WTC11 (cell line): Measurements from ENCODE around the gene WDR36. TPM values are rescaled to one million over a fixed set of nuclear protein-coding genes. Genes with fewer than 3 reads are reported as not detected.
A peak's percentile ranks its signal among the peaks of the same experiment; 100 is the strongest.

Source experiments
- ATAC-seq: fragments of 200-7000 bp; cut with Tn5 transposase; 2 replicates; pipeline ENCODE4 v1.10.0; 2021; ENCODE audit warnings: mild to moderate bottlenecking, moderate library complexity
- CTCF ChIA-PET: fragments of 300-600 bp; sonication (Branson Sonifier 250); formaldehyde crosslinking; loops from one replicate; lab custom pipeline; 2021; ENCODE audit warnings: antibody characterized with exemption; lab: Charles Lee
- POLR2A ChIA-PET: fragments of 350-600 bp; sonication (Branson Sonifier 250); formaldehyde crosslinking; loops from one replicate; lab custom pipeline; 2021; ENCODE audit warnings: antibody characterized with exemption; lab: Charles Lee
- DNase-seq: peaks from one replicate; pipeline ENCODE4 v3.0.0; 2021; ENCODE audit warnings: low spot score
- H3K27ac Mint-ChIP-seq: 2 replicates; pipeline ENCODE4 v1.8.0; 2021; ENCODE audit warnings: mixed read lengths
- H3K27me3 Mint-ChIP-seq: 2 replicates; pipeline ENCODE4 v1.8.0; 2021; ENCODE audit warnings: low read depth, mild to moderate bottlenecking, moderate library complexity, mixed read lengths
- H3K36me3 Mint-ChIP-seq: 2 replicates; pipeline ENCODE4 v1.8.0; 2021; ENCODE audit warnings: mixed read lengths
- H3K4me1 Mint-ChIP-seq: 2 replicates; pipeline ENCODE4 v1.8.0; 2022; ENCODE audit warnings: mixed read lengths
- H3K4me3 Mint-ChIP-seq: 2 replicates; pipeline ENCODE4 v1.8.0; 2021; ENCODE audit warnings: mild to moderate bottlenecking, moderate library complexity, mixed read lengths
- H3K9me3 Mint-ChIP-seq: 2 replicates; pipeline ENCODE4 v1.8.0; 2021; ENCODE audit warnings: mixed read lengths
- CREB1 ChIP-seq: sonication (generic); formaldehyde crosslinking; IDR thresholded peaks from 2 replicates; pipeline ENCODE4 v1.8.0; 2023; ENCODE audit warnings: mild to moderate bottlenecking, missing genetic modification reagents
- ELF4 ChIP-seq: sonication (generic); formaldehyde crosslinking; IDR thresholded peaks from 2 replicates; pipeline ENCODE4 v1.8.1; 2022; ENCODE audit warnings: low read depth, mild to moderate bottlenecking, moderate library complexity, missing genetic modification reagents
- EMX1 ChIP-seq: fragments of 250-450 bp; sonication (Bioruptor Pico); IDR thresholded peaks from 2 replicates; pipeline ENCODE4 v1.8.0; 2021; ENCODE audit warnings: mild to moderate bottlenecking
- ETV6 ChIP-seq: sonication (generic); formaldehyde crosslinking; IDR thresholded peaks from 2 replicates; pipeline ENCODE4 v1.8.1; 2022; ENCODE audit warnings: mild to moderate bottlenecking, missing genetic modification reagents
- FOXK1 ChIP-seq: sonication (generic); formaldehyde crosslinking; IDR thresholded peaks from 2 replicates; pipeline ENCODE4 v1.8.0; 2022; ENCODE audit warnings: mild to moderate bottlenecking, moderate library complexity, missing genetic modification reagents
- MYBL2 ChIP-seq: sonication (generic); formaldehyde crosslinking; IDR thresholded peaks from 2 replicates; pipeline ENCODE4 v1.8.1; 2023; ENCODE audit warnings: mild to moderate bottlenecking, moderate library complexity, missing genetic modification reagents
- NFE2L1 ChIP-seq: sonication (generic); formaldehyde crosslinking; IDR thresholded peaks from 2 replicates; pipeline ENCODE4 v1.8.1; 2023; ENCODE audit warnings: missing genetic modification reagents
- NR2C2 ChIP-seq: sonication (generic); formaldehyde crosslinking; IDR thresholded peaks from 2 replicates; pipeline ENCODE4 v1.8.0; 2022; ENCODE audit warnings: mild to moderate bottlenecking, missing genetic modification reagents
- RORB ChIP-seq: fragments of 250-450 bp; sonication (Bioruptor Pico); IDR thresholded peaks from 2 replicates; pipeline ENCODE4 v1.9.0; 2021; ENCODE audit warnings: mild to moderate bottlenecking
- SMAD4 ChIP-seq: sonication (generic); formaldehyde crosslinking; IDR thresholded peaks from 2 replicates; pipeline ENCODE4 v1.8.0; 2022; ENCODE audit warnings: mild to moderate bottlenecking, missing genetic modification reagents
- ZNF138 ChIP-seq: sonication (generic); formaldehyde crosslinking; conservative IDR thresholded peaks from 2 replicates; pipeline ENCODE4 v1.8.1; 2022; ENCODE audit warnings: mild to moderate bottlenecking, moderate library complexity, missing genetic modification reagents
- ZNF396 ChIP-seq: fragments of 250-450 bp; sonication (Bioruptor Pico); IDR thresholded peaks from 2 replicates; pipeline ENCODE4 v1.8.0; 2021; ENCODE audit warnings: mild to moderate bottlenecking, moderate library complexity, borderline replicate concordance
- ZNF416 ChIP-seq: fragments of 250-450 bp; sonication (Bioruptor Pico); IDR thresholded peaks from 2 replicates; pipeline ENCODE4 v1.9.0; 2021; ENCODE audit warnings: mild to moderate bottlenecking, inconsistent platforms
- total RNA-seq: library from RNA; stranded (reverse); gene quantifications from 3 replicates; pipeline ENCODE4 v1.2.3, GENCODE V29; 2021
- TF ChIP-seq, protein P1 (sequence below): fragments of 250-450 bp; sonication (Bioruptor Pico); IDR thresholded peaks from 2 replicates; pipeline ENCODE4 v1.9.0; 2021; ENCODE audit warnings: mild to moderate bottlenecking
- TF ChIP-seq, protein P2 (sequence below): sonication (generic); formaldehyde crosslinking; IDR thresholded peaks from 2 replicates; pipeline ENCODE4 v1.8.0; 2022; ENCODE audit warnings: mild to moderate bottlenecking, missing genetic modification reagents
- TF ChIP-seq, protein P3 (sequence below): sonication (generic); formaldehyde crosslinking; IDR thresholded peaks from 2 replicates; pipeline ENCODE4 v1.8.1; 2023; ENCODE audit warnings: mild to moderate bottlenecking, missing genetic modification reagents, moderate library complexity
- TF ChIP-seq, protein P4 (sequence below): sonication (generic); formaldehyde crosslinking; IDR thresholded peaks from 2 replicates; pipeline ENCODE4 v1.8.0; 2022; ENCODE audit warnings: mild to moderate bottlenecking, missing genetic modification reagents
- TF ChIP-seq, protein P5 (sequence below): sonication (generic); formaldehyde crosslinking; IDR thresholded peaks from 2 replicates; pipeline ENCODE4 v1.8.1; 2022; ENCODE audit warnings: low read depth, mild to moderate bottlenecking, moderate library complexity, missing genetic modification reagents, borderline replicate concordance
- TF ChIP-seq, protein P6 (sequence below): fragments of 250-450 bp; sonication (Bioruptor Pico); IDR thresholded peaks from 2 replicates; pipeline ENCODE4 v1.8.0; 2021; ENCODE audit warnings: mild to moderate bottlenecking
- TF ChIP-seq, protein P7 (sequence below): sonication (generic); formaldehyde crosslinking; IDR thresholded peaks from 2 replicates; pipeline ENCODE4 v1.8.1; 2022; ENCODE audit warnings: low read depth, missing genetic modification reagents, borderline replicate concordance

The WDR36 gene
- total RNA-seq, 1 experiment from 2014 or later = 34.1 TPM

DNA sequence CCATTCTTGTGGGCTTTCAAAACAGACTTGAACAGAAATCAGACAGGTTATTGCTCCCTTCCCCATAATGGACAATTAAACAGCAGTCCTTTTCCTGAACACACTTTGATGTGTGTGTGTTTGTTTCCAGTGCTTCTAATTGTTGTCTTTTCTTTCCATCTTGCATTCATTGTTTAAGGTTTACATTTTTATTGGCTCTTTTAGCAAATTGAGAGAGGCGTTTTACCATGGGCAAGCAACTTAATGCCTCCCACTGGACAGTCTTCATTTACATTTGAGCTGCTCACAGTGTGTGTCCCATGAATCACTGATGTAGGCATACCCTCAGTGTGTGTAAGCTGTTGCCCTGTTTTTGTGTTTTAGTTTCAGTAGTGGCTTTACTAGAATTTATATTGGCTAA, 25.0 kb downstream of the WDR36 start:
- H3K4me1 Mint-ChIP-seq = peaks cover 42% of the 10 kb centered on the region
- H3K9me3 Mint-ChIP-seq = no peaks in the 10 kb centered on the region
- H3K27ac Mint-ChIP-seq = peak overlapping the region; percentile 86
- no peak for DNase-seq
- no peaks in the 10 kb centered on the region for H3K27me3 Mint-ChIP-seq
- CTCF ChIA-PET = no interaction called here
- POLR2A ChIA-PET = interaction anchor here (0.6 kb wide), 1 partner anchor 673 kb away, joined by 3 read pairs; no protein-coding TSS in a partner anchor
- H3K36me3 Mint-ChIP-seq = peaks cover 37% of the 10 kb centered on the region
- peak overlapping the region; percentile 42 for H3K4me3 Mint-ChIP-seq
- ATAC-seq = peak; percentile 96
- TF ChIP-seq MYBL2 (CRISPR knock-in tag) (no peak), NFE2L1 (no peak), ZNF396 (no peak)
- TF ChIP-seq, protein P1, sequence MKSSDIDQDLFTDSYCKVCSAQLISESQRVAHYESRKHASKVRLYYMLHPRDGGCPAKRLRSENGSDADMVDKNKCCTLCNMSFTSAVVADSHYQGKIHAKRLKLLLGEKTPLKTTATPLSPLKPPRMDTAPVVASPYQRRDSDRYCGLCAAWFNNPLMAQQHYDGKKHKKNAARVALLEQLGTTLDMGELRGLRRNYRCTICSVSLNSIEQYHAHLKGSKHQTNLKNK (CRISPR knock-in tag) = 0 out of 2 replicates have a peak, but pooled peaks have one; percentile 54
- TF ChIP-seq, protein P2, sequence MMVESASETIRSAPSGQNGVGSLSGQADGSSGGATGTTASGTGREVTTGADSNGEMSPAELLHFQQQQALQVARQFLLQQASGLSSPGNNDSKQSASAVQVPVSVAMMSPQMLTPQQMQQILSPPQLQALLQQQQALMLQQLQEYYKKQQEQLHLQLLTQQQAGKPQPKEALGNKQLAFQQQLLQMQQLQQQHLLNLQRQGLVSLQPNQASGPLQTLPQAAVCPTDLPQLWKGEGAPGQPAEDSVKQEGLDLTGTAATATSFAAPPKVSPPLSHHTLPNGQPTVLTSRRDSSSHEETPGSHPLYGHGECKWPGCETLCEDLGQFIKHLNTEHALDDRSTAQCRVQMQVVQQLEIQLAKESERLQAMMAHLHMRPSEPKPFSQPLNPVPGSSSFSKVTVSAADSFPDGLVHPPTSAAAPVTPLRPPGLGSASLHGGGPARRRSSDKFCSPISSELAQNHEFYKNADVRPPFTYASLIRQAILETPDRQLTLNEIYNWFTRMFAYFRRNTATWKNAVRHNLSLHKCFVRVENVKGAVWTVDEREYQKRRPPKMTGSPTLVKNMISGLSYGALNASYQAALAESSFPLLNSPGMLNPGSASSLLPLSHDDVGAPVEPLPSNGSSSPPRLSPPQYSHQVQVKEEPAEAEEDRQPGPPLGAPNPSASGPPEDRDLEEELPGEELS = peak; percentile 66; the same call in 1 of the 2 replicates

DNA sequence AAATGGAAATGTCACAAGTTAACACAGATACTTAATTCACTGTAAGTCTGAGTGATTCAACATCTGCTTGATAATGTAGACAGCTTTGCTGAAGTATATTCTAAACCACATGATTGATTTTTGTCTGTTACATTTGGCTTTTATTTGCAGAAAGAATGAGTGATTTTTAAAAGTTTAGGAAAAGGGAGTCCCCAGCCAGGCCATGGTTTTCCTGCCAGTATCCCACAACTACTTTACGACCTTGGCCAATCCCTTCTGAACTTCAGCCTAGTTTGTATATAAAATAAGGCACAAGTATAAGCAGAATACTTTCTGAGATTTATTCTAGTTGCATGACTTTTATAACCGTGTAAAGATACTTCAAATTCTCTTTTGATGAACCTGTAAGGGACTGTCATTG, 27.1 kb downstream of the WDR36 start:
- ATAC-seq (no peak), DNase-seq (no peak)
- no peak for TF ChIP-seq ELF4 (CRISPR knock-in tag)
- no peak for TF ChIP-seq ZNF416 (CRISPR knock-in tag)
- no peak for TF ChIP-seq RORB (CRISPR knock-in tag)
- TF ChIP-seq ZNF138 (CRISPR knock-in tag) = no peak
- TF ChIP-seq, protein P3, sequence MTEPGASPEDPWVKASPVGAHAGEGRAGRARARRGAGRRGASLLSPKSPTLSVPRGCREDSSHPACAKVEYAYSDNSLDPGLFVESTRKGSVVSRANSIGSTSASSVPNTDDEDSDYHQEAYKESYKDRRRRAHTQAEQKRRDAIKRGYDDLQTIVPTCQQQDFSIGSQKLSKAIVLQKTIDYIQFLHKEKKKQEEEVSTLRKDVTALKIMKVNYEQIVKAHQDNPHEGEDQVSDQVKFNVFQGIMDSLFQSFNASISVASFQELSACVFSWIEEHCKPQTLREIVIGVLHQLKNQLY (CRISPR knock-in tag) = no peak
- TF ChIP-seq, protein P4, sequence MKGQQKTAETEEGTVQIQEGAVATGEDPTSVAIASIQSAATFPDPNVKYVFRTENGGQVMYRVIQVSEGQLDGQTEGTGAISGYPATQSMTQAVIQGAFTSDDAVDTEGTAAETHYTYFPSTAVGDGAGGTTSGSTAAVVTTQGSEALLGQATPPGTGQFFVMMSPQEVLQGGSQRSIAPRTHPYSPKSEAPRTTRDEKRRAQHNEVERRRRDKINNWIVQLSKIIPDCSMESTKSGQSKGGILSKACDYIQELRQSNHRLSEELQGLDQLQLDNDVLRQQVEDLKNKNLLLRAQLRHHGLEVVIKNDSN = no peak
- no peak for TF ChIP-seq CREB1 (CRISPR knock-in tag)
- TF ChIP-seq, protein P5, sequence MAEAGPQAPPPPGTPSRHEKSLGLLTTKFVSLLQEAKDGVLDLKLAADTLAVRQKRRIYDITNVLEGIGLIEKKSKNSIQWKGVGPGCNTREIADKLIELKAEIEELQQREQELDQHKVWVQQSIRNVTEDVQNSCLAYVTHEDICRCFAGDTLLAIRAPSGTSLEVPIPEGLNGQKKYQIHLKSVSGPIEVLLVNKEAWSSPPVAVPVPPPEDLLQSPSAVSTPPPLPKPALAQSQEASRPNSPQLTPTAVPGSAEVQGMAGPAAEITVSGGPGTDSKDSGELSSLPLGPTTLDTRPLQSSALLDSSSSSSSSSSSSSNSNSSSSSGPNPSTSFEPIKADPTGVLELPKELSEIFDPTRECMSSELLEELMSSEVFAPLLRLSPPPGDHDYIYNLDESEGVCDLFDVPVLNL = no peak
- TF ChIP-seq ETV6 (CRISPR knock-in tag) = no peak
- no peak for TF ChIP-seq SMAD4 (CRISPR knock-in tag)
- TF ChIP-seq, protein P6, sequence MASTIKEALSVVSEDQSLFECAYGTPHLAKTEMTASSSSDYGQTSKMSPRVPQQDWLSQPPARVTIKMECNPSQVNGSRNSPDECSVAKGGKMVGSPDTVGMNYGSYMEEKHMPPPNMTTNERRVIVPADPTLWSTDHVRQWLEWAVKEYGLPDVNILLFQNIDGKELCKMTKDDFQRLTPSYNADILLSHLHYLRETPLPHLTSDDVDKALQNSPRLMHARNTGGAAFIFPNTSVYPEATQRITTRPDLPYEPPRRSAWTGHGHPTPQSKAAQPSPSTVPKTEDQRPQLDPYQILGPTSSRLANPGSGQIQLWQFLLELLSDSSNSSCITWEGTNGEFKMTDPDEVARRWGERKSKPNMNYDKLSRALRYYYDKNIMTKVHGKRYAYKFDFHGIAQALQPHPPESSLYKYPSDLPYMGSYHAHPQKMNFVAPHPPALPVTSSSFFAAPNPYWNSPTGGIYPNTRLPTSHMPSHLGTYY (CRISPR knock-in tag) = no peak
- no peak for TF ChIP-seq NR2C2
- TF ChIP-seq, protein P7, sequence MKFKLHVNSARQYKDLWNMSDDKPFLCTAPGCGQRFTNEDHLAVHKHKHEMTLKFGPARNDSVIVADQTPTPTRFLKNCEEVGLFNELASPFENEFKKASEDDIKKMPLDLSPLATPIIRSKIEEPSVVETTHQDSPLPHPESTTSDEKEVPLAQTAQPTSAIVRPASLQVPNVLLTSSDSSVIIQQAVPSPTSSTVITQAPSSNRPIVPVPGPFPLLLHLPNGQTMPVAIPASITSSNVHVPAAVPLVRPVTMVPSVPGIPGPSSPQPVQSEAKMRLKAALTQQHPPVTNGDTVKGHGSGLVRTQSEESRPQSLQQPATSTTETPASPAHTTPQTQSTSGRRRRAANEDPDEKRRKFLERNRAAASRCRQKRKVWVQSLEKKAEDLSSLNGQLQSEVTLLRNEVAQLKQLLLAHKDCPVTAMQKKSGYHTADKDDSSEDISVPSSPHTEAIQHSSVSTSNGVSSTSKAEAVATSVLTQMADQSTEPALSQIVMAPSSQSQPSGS (CRISPR knock-in tag) = no peak
- TF ChIP-seq, protein P1 (CRISPR knock-in tag) = no peak
- no peak for TF ChIP-seq EMX1 (CRISPR knock-in tag)
- no peak for TF ChIP-seq FOXK1
- H3K4me1 Mint-ChIP-seq = peaks cover 48% of the 10 kb centered on the region
- H3K36me3 Mint-ChIP-seq = peaks cover 37% of the 10 kb centered on the region
- peak overlapping the region; percentile 83 for H3K27ac Mint-ChIP-seq
- no peaks in the 10 kb centered on the region for H3K9me3 Mint-ChIP-seq
- ChIA-PET CTCF (no interaction called here), POLR2A (no interaction called here)
- no peaks in the 10 kb centered on the region for H3K27me3 Mint-ChIP-seq
- H3K4me3 Mint-ChIP-seq = no peak overlapping the region
